HG03469 (cell line): ENCODE data around the gene WFS1.
A peak's percentile ranks its signal among the peaks of the same experiment; 100 is the strongest.

Experiments
- ATAC-seq: cut with Tn5 transposase; IDR thresholded peaks from one replicate; pipeline ENCODE4 v1.9.1; 2021; ENCODE audit warnings: mild to moderate bottlenecking, moderate library complexity, moderate number of reproducible peaks; ENCODE audit not compliant: unreplicated experiment

Gene WFS1

DNA sequence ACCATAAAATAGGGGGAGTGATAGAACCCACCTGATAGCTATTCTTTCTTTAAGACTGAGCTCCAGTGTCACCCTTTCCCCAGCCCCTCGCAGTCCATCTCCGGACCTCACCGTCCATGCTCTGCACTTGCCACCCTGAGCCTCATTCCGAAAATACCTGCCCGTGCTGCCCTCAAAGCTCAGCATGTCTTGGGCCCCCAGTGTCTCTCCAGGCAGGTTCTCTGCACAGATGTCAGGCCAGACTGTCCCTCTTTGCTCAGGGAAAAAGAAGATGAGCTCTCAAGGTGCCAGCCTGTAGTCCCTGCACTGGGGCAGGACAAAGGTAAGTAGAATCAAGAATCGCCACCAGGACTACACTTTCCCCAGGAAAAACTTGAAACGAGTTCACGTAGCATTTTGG lies 9.8 kb upstream of the WFS1 start:
- no peak for ATAC-seq

- no peak for ATAC-seq
Observed at GRCh38 chr4:6262176-6262575, 7.5 kb upstream of the WFS1 start.

DNA sequence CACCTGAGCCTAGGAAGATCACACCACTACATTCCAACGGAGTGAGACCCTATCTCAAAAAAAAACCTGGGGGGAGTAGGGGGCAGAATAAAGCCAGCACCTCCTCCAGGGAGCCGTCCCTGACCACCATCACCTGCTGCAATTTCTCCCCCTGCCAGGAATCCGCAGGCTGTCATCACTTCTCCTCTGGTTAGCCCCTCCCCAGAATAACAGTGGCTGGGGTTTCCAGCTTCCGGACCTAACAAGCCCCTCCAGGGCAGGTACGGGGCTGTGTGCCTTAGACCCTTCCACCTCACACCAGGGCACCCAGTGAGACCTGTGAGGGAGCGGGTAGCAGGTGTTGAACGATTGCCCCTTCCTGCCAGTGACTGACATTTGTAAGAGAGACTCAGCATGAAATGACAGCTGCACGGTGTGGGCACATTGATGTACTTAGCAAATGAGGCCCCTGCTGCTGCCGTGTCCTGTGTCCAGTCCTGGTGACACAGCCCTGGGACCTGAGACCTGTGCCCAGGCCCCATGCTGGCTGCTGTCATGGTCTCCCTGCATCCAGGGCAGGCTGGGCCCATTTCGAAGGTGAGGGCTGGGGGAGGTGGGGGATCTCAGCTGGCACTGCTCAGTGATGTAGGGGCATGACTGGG lies 6.7 kb upstream of the WFS1 start:
- ATAC-seq, result no peak

- ATAC-seq, result no peak
Observed at GRCh38 chr4:6263526-6264224, 6.0 kb upstream of the WFS1 start.

- no peak for ATAC-seq
Observed at GRCh38 chr4:6264225-6264540, 5.5 kb upstream of the WFS1 start.

DNA sequence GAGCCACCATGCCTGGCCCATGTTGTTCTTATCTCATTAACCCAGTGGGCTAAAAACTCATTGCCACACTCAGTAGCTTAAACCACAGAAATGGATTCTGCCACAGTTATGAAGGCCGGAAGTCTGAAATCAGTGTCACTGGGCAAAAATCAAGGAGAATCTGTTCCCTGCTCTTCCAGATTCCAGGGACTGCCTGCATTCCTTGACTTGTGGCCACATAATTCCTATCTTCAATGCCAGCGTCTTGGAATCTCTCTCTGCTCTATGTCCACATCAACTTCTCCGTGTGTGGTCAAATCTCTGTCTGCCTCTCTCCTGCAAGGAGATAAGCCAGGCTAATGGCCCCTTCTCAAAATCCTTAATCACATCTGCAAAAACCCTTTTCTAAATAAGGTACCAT lies 4.1 kb upstream of the WFS1 start:
- no peak for ATAC-seq

GRCh38 chr4:6267573-6267972 lies 2.1 kb upstream of the WFS1 start:
- no peak for ATAC-seq

DNA sequence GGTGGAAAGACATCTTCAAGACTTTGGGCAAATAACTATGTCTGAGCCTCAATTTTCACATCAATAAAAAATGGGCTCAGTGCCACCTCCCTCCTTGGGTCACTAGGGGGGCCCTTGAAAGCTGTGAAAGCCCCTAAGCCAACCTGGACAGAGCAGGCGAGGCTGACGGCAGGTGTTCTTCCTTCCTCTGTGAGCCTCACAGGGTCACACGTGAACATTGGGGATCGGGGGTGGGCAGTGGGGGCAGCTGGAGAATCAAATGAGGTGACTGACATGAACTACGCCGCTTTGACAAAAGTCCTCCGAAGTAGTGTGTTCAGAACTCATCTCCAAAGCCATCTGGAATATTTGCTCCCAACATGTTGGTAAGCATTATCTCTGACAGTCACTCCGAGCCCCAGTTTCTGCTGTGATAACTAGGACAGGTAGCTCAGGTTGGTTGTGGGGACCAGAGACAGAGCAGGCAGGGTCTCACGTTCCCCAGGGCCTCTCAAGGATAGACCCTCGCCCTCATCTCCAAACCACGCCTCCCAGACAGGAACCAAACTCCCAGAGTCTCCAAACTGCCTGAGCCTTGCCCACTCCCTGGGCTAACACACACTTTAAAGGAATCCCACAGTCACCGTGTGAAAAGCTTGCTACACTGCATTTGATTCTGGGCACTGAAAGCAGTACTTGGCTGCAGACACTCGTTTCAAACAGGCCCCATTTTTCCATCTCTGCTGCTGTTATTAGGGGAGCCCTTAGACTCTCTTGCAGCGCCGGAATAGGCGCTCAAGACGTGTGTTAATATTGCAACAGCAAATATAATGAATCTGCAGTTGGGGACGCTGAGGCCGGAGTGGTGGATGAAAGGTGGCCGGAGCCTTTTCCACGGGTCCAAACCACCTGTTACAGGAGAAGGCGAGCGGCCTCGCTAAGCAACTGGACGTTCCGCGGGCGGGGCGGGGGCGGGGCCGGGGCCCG lies 717 bp upstream of the WFS1 start:
- no peak for ATAC-seq

GRCh38 chr4:6270636-6271121 lies 1.0 kb downstream of the WFS1 start:
- no peak for ATAC-seq

GRCh38 chr4:6271206-6271605 lies 1.6 kb downstream of the WFS1 start:
- ATAC-seq, result no peak

DNA sequence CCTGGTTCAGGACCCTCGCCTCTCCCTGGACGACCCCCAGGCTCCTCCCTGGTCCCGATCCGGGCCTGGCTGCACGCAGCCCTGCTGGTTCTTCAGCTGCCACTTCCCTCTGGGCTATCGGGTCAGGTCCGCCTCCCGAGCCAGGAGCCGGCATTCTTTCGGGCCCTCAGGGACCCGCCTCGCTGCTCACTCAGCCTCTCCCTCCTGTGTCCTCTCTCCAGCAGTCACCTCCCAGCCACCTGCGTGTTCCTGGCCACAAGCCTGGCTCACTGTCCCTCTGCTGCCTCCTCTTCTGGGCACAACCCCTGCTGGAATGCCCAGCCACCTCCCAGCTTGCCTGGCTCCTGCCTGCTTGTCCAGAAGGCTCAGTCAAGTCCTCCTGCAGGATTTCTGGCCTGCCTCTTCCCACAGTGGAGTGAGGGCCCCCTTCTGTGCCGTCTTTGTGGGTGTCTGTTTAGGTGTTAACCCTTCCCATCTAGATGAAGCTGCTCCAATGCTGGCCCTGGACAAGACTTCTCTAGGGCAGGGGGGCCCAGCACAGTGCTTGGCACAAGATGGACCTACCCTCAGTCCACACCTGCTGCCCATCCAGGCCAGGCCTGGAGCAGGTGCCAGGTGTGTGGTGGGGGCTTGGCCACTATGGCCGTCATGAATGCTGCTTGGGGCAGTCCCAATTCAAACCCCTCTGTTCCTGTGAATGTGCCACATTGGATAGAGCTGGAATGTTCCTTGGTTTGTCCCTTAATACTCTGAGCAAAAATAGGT lies 2.2 kb downstream of the WFS1 start:
- no peak for ATAC-seq

GRCh38 chr4:6272863-6273660 lies 3.4 kb downstream of the WFS1 start:
- no peak for ATAC-seq

DNA sequence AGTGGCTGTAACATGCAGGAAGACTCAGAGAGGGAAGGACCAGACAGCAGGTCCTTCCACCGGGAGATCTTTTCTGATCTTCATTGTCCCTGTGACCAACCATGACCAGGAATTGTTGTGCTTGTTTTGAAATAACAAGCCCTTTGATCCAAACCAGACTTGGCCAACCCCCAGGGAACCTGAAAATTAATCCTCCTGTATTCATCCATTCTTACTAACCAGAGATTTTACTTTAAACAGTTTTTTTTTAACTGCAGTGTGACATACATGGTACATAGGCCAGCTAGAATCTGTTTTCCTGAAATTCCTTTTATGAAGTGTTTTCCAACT lies 4.0 kb downstream of the WFS1 start:
- ATAC-seq, result no peak

DNA sequence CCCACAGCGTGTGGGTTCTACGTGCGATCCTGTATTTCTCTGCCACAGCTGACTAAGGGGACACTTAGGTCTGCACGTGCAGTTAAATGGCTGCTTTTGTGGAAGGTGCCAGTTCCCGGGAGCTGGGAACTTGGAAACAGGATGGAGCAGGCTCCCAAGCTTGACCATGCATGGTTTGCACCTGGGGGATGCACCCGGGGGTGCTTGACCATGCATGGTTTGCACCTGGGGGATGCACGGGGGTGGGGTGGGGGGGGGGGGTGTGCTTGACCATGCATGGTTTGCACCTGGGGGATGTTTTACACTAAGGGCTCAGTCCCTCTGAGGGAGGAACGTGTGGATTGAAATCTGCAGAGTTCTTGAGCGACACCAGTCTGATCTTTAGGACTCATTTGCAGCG lies 5.7 kb downstream of the WFS1 start:
- no peak for ATAC-seq

- ATAC-seq, result no peak
Observed at GRCh38 chr4:6275898-6276806, 6.5 kb downstream of the WFS1 start.

DNA sequence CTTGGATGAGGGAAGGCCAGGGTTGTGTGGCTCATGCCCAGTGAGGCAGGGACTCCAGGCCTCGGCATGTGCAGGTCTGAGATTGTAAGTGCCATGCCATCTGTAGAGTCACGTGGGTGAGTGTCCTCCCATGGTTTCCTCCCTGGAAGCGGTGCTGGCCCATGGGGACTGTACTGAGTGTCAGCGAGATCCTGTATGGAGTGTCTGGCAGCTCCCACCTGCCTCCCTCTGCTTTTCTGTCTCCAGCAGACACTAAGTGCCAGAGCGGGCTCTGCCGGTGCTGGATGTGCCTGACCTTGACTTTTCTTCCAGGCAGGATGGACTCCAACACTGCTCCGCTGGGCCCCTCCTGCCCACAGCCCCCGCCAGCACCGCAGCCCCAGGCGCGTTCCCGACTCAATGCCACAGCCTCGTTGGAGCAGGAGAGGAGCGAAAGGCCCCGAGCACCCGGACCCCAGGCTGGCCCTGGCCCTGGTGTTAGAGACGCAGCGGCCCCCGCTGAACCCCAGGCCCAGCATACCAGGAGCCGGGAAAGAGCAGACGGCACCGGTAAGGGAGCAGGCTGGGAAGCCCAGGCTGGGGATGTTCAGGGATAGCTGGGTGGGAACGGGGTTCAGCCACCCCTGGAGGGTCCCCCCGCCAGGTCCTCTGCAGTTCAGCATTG lies 7.6 kb downstream of the WFS1 start:
- ATAC-seq, result no peak

DNA sequence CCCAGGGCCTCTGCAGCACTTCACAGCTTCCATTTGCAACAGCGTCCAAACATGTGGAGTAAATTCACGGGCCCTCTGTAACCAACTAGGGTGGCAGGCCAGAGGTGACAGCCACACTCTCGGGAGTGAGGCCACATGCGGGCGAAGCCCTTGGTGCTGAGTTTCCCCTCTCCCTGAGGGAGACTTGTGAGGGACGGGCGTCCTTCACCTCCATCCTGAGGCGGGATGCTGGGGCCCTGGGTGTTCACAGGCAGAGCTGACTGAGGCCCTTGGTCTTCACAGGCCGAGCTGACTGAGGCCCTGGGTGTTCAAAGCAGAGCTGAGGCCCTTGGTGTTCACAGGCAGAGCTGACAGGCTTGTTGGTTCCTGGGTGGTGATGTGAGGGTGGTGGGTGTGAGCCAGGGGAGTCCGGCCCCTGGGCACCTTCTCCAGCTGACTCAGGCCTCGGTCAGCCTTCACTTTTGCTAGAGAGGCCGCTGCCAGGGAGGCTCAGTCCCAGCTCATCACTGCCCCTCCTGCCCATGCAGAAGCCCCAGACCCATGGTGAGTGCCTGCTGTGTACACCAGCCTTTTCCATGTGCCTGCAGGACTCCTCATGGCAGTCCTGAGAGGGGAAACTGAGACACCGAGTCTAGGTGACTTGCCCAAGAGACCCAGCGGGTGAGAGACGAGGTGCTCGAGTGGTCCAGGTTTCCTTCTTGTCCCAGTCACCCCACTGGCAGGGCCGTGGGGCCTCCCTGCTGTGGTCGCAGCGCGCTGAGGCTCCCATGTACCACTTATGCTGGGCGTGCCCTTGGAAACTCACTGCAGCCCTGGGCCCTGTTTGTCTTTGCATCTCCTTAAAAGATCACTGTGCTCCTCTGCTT lies 8.5 kb downstream of the WFS1 start:
- no peak for ATAC-seq

GRCh38 chr4:6278801-6279197 lies 9.1 kb downstream of the WFS1 start:
- ATAC-seq, result peak; percentile 77
